Activated T-helper 2 cell treated with anti-CD3 and anti-CD28 coated beads, Interferon-gamma antibody, Interleukin-2, Interleukin-4, amounts not matched to agents 10 μg/mL and 5 μg/mL and 100 μg/mL, durations not matched to agents 14 hours and 24 hours and 36 hours (primary cell): Measurements from ENCODE around the gene PHKB. TPM values are rescaled to one million over a fixed set of nuclear protein-coding genes. Genes with fewer than 3 reads are reported as not detected.
"Not testable (repeated sequence)": the region's sequence is repeated elsewhere in the genome, so short reads cannot be mapped to it uniquely, and the experiment has no call there.

Experiments used
- DNase-seq: peaks from one replicate; pipeline ENCODE4 v3.0.0; 2021; ENCODE audit warnings: low spot score
- H3K27ac Mint-ChIP-seq: one replicate; pipeline ENCODE4 v1.8.0; 2021; ENCODE audit warnings: mixed read lengths
- H3K27me3 Mint-ChIP-seq: one replicate; pipeline ENCODE4 v1.8.0; 2021; ENCODE audit warnings: low read depth, mixed read lengths
- H3K36me3 Mint-ChIP-seq: one replicate; pipeline ENCODE4 v1.8.0; 2021; ENCODE audit warnings: low read depth, mixed read lengths
- H3K4me1 Mint-ChIP-seq: one replicate; pipeline ENCODE4 v1.8.0; 2021; ENCODE audit warnings: low read depth, mixed read lengths
- H3K4me3 Mint-ChIP-seq: one replicate; pipeline ENCODE4 v1.8.0; 2021; ENCODE audit warnings: low read depth, mild to moderate bottlenecking, moderate library complexity, mixed read lengths
- H3K9me3 Mint-ChIP-seq: one replicate; pipeline ENCODE4 v1.8.0; 2021; ENCODE audit warnings: mixed read lengths
- intact Hi-C: fragments of 100-400 bp; cut with micrococcal nuclease; formaldehyde crosslinking; loops from one replicate; pipeline ENCODE4 v1.15.1; 2023
- total RNA-seq: library from RNA; stranded (reverse); gene quantifications from 2 replicates; pipeline ENCODE4 v1.2.3, GENCODE V29; 2022

Gene PHKB
- total RNA-seq, result 29.7 and 34.6 TPM in 2 replicates

GRCh38 chr16:47460711-47461597, at the start of gene PHKB, which contains the start of gene ITFG1:
TSS of gene PHKB (plus strand) at chr16:47461331. CDS start at chr16:47461351, 20 bp downstream.
TSS of gene ITFG1 (minus strand) at chr16:47461063. CDS start at chr16:47461045, 18 bp downstream.
- intact Hi-C loops, result loop anchor here (1.0 to 5.0 kb wide), 7 partner anchors 251 to 774 kb away; partner anchors contain the start of genes ABCC12, DNAJA2, NETO2 and ORC6
- H3K36me3 Mint-ChIP-seq, result peaks cover 30% of the 10 kb centered on the region
- H3K4me3 Mint-ChIP-seq, result peak within 1 kb of the TSS; percentile 98
- DNase-seq, result peak; percentile 95
- H3K27me3 Mint-ChIP-seq, result no peaks in the 10 kb centered on the region
- peak within 1 kb of the TSS; percentile 94 for H3K27ac Mint-ChIP-seq
- peaks cover 36% of the 10 kb centered on the region for H3K4me1 Mint-ChIP-seq
- H3K9me3 Mint-ChIP-seq, result no peaks in the 10 kb centered on the region

GRCh38 chr16:47413041-47413440, 48.1 kb upstream of the PHKB start:
- DNase-seq, result no peak
- Mint-ChIP-seq H3K36me3 (peaks cover 6% of the 10 kb centered on the region), H3K4me1 (no peaks in the 10 kb centered on the region), H3K4me3 (no peak overlapping the region), H3K9me3 (no peaks in the 10 kb centered on the region), H3K27ac (no peak overlapping the region), H3K27me3 (no peaks in the 10 kb centered on the region)
- intact Hi-C loops, result no loop called here

DNA sequence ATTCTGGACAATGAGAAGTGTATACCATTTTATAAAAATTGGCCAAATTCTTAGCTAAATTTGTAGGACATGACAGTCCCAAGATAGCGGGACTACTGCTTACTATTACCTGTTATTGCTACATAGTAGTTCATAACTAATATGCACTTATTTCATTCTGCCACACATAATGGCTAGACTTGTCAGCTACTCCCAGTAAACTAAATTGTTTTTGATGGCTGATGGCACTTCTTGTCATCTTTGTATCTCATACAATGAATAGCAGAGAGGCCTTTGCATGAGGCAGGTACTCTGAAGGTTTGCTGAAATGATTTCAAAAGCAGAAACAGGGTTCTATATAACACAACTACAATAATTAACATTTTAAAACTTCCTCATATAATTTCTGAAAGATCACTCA, 44.3 kb upstream of the PHKB start:
- H3K27ac Mint-ChIP-seq, result no peak overlapping the region
- H3K27me3 Mint-ChIP-seq, result no peaks in the 10 kb centered on the region
- intact Hi-C loops, result no loop called here
- no peaks in the 10 kb centered on the region for H3K9me3 Mint-ChIP-seq
- peaks cover 9% of the 10 kb centered on the region for H3K36me3 Mint-ChIP-seq
- no peak for DNase-seq
- H3K4me1 Mint-ChIP-seq, result no peaks in the 10 kb centered on the region
- H3K4me3 Mint-ChIP-seq, result no peak overlapping the region

DNA sequence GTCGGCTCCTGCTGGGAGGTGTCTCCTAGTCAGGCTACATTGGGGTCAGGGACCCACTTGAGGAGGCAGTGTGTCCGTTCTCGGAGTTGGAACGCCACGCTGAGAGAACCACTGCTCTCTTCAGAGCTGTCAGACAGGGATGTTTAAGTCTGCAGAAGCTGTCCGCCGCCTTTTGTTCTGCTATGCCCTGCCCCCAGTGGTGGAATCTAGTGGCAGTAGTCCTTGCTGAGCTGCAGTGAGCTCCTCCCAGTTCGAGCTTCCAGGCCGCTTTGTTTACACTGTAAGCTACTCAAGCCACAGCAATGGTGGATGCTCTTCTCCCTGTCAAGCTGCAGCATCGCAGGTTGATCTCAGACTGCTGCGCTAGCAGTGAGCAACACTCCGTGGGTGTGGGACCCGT, 36.3 kb upstream of the PHKB start:
- no peak for DNase-seq
- Mint-ChIP-seq H3K4me3 (no peak overlapping the region), H3K9me3 (no peaks in the 10 kb centered on the region), H3K27ac (no peak overlapping the region), H3K27me3 (no peaks in the 10 kb centered on the region), H3K4me1 (no peaks in the 10 kb centered on the region), H3K36me3 (peaks cover 45% of the 10 kb centered on the region)
- intact Hi-C loops, result no loop called here

- peaks cover 40% of the 10 kb centered on the region for H3K36me3 Mint-ChIP-seq
- H3K4me3 Mint-ChIP-seq, result no peak overlapping the region
- no peaks in the 10 kb centered on the region for H3K27me3 Mint-ChIP-seq
Observed at GRCh38 chr16:47426806-47427205, 34.3 kb upstream of the PHKB start.

GRCh38 chr16:47431960-47432359, 29.2 kb upstream of the PHKB start:
- Mint-ChIP-seq H3K36me3 (peaks cover 16% of the 10 kb centered on the region), H3K4me1 (peaks cover 14% of the 10 kb centered on the region), H3K9me3 (no peaks in the 10 kb centered on the region), H3K27me3 (no peaks in the 10 kb centered on the region), H3K4me3 (no peak overlapping the region), H3K27ac (peak overlapping the region; percentile 1)
- DNase-seq, result no peak
- intact Hi-C loops, result no loop called here

More at GRCh38 chr16:47426806-47427205, 34.3 kb upstream of the PHKB start:
- H3K4me1 Mint-ChIP-seq, result peaks cover 2% of the 10 kb centered on the region
- no peak for DNase-seq
- H3K9me3 Mint-ChIP-seq, result no peaks in the 10 kb centered on the region
- intact Hi-C loops, result no loop called here
- H3K27ac Mint-ChIP-seq, result no peak overlapping the region

GRCh38 chr16:47434274-47434673, 26.9 kb upstream of the PHKB start:
- H3K9me3 Mint-ChIP-seq, intact Hi-C loops, H3K4me3 Mint-ChIP-seq, DNase-seq, H3K27me3 Mint-ChIP-seq, H3K27ac Mint-ChIP-seq: not testable (repeated sequence)
- Mint-ChIP-seq H3K36me3 (peaks cover 19% of the 10 kb centered on the region), H3K4me1 (peaks cover 17% of the 10 kb centered on the region)

DNA sequence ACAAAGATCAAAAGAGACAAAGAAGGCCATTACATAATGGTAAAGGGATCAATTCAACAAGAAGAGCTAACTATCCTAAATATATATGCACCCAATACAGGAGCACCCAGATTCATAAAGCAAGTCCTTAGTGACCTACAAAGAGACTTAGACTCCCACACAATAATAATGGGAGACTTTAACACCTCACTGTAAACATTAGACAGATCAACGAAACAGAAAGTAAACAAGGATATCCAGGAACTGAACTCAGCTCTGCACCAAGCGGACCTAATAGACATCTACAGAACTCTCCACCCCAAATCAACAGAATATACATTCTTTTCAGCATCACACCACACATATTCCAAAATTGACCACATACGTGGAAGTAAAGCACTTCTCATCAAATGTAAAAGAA, 21.1 kb upstream of the PHKB start:
- Mint-ChIP-seq H3K36me3 (peaks cover 46% of the 10 kb centered on the region), H3K9me3 (peaks cover 13% of the 10 kb centered on the region)
- H3K4me1 Mint-ChIP-seq, DNase-seq, intact Hi-C loops, H3K4me3 Mint-ChIP-seq, H3K27ac Mint-ChIP-seq, H3K27me3 Mint-ChIP-seq: not testable (repeated sequence)

DNA sequence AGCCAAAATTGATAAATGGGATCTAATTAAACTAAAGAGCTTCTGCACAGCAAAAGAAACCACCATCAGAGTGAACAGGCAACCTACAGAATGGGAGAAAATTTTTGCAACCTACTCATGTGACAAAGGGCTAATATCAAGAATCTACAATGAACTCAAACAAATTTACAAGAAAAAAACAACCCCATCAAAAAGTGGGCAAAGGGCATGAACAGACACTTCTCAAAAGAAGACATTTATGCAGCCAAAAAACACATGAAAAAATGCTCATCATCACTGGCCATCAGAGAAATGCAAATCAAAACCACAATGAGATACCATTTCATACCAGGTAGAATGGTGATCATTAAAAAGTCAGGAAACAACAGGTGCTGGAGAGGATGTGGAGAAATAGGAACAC, 18.2 kb upstream of the PHKB start:
- H3K27me3 Mint-ChIP-seq, H3K4me3 Mint-ChIP-seq, DNase-seq, H3K4me1 Mint-ChIP-seq, intact Hi-C loops, H3K27ac Mint-ChIP-seq: not testable (repeated sequence)
- Mint-ChIP-seq H3K9me3 (peaks cover 13% of the 10 kb centered on the region), H3K36me3 (peaks cover 50% of the 10 kb centered on the region)

DNA sequence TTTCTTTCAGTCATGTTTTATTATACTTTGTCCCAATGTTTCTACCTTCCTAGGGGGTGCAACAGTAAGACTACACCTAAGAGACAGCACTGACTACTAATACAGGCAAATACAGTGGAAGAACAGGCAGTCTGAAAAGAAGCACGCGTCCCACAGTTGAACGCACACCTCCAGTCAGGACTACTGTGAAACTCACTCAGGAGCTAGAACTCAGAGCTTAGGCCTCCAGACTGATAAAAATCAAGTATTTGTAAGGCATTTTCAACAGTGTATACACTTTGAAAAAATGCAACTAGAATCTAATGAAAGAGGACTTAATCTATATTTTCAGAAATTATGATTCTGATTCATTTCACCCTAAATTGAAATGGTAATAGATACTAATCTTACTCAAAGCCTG, 14.7 kb upstream of the PHKB start:
- intact Hi-C loops, result no loop called here
- Mint-ChIP-seq H3K36me3 (peaks cover 42% of the 10 kb centered on the region), H3K4me1 (peaks cover 8% of the 10 kb centered on the region)

DNA sequence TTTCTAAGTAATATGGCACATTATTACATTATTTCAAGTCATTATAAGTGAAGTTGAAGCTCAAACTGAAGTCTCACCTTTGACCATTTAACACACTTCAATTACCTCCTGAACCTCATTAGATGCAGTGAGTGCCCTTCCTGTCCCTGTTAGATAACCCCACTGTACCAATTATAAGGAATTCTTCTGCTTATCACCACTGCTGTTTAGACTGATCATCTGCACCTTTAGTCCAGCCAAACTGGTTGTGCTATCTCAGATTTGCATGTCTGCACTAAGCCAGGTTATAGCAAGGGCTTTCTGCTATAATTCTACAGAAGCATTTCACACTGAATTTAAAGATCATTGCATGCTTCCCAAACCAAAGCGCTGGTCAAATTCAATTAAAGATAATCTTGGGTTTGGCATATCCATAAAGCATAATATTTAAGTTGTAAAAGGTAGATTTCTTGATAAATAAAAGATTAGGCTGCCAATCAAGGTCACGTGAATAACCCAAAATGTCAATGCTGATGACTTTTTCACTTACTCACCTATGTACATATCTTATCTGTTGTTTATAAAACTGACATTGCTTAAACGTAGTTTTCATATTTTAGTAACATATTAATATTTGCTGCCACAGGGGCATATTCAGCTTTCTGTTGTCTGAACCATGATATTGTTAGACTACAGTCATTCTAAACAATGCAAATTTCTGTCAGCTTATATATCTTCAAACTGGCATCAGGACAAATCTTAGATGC, 12.1 kb upstream of the PHKB start:
- no peak overlapping the region for H3K27ac Mint-ChIP-seq
- no peak for DNase-seq
- intact Hi-C loops, result no loop called here
- H3K4me1 Mint-ChIP-seq, result peaks cover 9% of the 10 kb centered on the region
- H3K9me3 Mint-ChIP-seq, result no peaks in the 10 kb centered on the region
- H3K36me3 Mint-ChIP-seq, result peaks cover 45% of the 10 kb centered on the region
- H3K4me3 Mint-ChIP-seq, result no peak overlapping the region
- H3K27me3 Mint-ChIP-seq, result no peaks in the 10 kb centered on the region

More for the DNA sequence above, 14.7 kb upstream of the PHKB start:
- no peak overlapping the region for H3K27ac Mint-ChIP-seq
- DNase-seq, result no peak
- H3K9me3 Mint-ChIP-seq, result peaks cover 13% of the 10 kb centered on the region
- H3K27me3 Mint-ChIP-seq, result no peaks in the 10 kb centered on the region
- H3K4me3 Mint-ChIP-seq, result no peak overlapping the region

DNA sequence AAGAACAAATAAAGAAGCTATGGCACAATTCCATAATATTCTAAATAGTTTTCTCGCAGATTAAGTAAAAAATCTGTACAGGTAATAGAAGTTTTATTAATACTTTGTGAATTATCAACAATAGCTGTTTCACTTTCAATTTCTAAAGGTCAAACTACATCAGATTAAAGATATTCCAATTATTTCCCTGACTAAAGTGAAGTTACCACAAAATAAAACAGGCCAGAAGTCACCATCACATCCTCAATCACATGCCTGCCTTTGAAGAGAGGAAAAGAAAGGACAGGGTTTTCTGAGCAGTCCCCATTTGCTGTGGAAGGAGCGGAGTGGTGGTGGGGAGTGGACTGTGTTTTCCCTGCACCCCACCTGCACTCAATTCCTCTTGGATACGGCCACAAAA, 11.3 kb upstream of the PHKB start:
- Mint-ChIP-seq H3K27me3 (no peaks in the 10 kb centered on the region), H3K4me1 (peaks cover 9% of the 10 kb centered on the region), H3K9me3 (no peaks in the 10 kb centered on the region), H3K36me3 (peaks cover 46% of the 10 kb centered on the region), H3K27ac (no peak overlapping the region), H3K4me3 (no peak overlapping the region)
- intact Hi-C loops, result no loop called here
- no peak for DNase-seq

GRCh38 chr16:47458331-47458730, 2.8 kb upstream of the PHKB start:
- Mint-ChIP-seq H3K36me3 (peaks cover 38% of the 10 kb centered on the region), H3K4me3 (no peak overlapping the region), H3K9me3 (no peaks in the 10 kb centered on the region), H3K4me1 (peaks cover 30% of the 10 kb centered on the region), H3K27me3 (no peaks in the 10 kb centered on the region), H3K27ac (no peak overlapping the region)
- no peak for DNase-seq
- intact Hi-C loops, result no loop called here
